A204.1 (cell line): ENCODE data around the gene AMFR.

Experiments used
- FAIRE-seq: peaks from 2 replicates; lab custom pipeline; 2012; peaks lifted over from hg19 to GRCh38; lab: Jason Lieb, UNC

Gene AMFR

GRCh38 chr16:56362706-56363105, 62.6 kb downstream of the AMFR start:
- no peak for FAIRE-seq

DNA sequence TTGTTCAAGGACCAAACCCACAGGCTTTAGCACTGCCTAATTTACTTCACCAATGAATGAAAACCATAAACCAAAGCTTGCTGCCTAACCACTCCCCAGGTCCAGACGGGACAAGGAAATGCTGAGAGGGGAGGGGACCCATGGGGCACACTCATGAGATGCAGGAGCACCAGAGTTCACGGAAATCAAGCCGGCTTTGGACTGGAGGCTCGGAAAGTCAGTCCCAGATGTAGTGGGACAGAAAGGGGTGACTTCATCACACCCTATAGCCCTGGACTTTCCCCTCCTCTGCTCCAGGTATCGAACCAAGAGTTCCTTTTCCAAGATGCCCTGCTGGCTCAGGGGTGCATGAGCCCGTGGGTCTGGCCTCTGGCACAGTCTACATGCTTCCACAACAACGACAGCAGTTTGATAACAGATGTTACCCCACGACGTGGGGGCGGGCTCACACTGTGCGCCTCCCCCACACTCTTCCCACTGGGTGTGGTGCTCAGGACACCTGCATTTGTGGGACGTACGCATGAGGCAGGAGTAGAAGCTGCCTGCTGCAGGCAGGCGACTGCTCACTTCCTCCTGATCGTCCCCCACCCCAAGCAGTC, 63.2 kb downstream of the AMFR start:
- FAIRE-seq, result no peak

- FAIRE-seq, result no peak
Observed at GRCh38 chr16:56360117-56361008, 65.0 kb downstream of the AMFR start.

- FAIRE-seq, result no peak
Observed at GRCh38 chr16:56357765-56358322, 67.5 kb downstream of the AMFR start.

- no peak for FAIRE-seq
Observed at GRCh38 chr16:56357241-56357764, 68.0 kb downstream of the AMFR start.

DNA sequence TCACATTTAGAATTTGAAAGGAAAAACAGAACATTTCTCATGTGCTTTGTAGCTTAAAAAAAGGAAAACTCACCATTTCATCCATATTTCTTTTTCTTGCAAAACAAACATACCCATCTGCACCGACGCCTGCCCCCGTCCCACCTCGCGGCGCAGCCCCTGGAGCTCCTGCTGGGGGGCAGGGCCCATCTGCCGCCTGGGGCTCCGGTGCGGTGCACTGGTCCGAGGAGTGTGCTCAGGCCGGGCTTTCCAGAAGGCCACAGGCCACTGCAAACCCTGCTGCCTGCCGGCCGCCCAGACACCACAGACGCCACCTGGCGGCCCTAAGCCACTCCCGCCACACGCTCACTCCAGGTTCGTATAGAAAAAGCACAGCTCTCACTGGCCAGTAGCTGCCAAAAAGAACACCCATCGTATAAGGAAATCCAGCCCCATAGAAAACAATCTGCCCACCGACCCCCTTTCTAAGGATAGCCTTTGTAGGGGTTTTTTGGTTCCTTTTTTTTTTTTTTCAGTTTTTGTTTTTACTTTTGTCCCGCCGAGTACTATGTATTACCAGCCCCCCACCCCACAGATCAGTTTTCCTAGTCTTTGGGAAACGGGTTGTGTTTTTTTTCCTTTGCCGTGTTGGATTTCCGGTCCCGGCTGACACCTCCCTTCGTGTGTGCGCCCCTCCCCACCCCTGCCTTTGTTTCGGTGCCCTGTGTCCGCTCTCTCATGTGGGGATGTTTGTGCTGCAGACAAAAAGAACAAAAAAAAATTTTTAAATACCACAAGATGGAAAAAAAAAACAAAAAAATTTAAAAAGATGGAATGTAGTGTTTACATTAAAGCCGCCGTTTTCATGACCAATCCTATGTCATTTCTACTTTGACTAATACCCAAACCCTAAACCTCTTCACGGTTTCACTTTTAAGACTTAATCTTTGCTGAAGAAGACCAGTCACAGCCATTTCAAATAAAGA, 68.8 kb downstream of the AMFR start:
- FAIRE-seq, result peak; percentile 34

DNA sequence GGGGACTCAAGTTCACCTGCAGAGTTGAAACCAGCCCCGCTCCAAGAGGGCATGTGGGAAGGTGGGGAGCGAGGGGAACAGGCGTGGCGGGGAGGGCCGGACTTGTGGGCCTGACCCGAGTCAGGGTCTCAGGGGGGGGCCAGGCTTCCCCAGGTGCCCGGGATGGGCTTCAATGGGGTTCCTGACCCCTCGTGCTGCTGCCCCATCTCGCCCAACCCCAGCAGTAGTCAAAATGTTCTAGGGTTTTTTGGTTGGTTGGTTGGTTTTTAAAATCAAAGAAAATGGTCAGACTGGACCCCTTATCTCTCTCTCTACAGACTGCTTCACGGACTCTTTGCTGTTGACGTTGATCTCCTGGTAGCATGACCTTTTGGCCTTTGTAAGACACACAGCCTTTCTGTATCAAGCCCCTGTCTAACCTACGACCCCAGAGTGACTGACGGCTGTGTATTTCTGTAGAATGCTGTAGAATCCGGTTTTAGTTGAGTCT, 69.5 kb downstream of the AMFR start:
- FAIRE-seq, result no peak

GRCh38 chr16:56355221-56355620, 70.1 kb downstream of the AMFR start:
- FAIRE-seq, result no peak

DNA sequence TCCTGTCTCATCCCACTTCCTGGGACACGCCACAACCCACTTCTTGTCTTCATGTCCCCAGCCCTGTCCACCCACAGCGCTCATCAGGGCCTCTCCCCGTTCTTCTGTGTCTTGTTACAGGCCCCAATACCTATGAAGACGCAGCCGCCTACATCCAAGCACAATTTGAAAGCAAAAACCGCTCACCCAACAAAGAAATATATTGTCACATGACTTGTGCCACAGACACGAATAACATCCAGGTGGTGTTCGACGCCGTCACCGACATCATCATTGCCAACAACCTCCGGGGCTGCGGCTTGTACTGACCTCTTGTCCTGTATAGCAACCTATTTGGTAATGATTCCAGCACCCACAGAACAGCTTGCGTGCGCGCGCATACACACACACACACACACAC, 70.6 kb downstream of the AMFR start:
- no peak for FAIRE-seq

DNA sequence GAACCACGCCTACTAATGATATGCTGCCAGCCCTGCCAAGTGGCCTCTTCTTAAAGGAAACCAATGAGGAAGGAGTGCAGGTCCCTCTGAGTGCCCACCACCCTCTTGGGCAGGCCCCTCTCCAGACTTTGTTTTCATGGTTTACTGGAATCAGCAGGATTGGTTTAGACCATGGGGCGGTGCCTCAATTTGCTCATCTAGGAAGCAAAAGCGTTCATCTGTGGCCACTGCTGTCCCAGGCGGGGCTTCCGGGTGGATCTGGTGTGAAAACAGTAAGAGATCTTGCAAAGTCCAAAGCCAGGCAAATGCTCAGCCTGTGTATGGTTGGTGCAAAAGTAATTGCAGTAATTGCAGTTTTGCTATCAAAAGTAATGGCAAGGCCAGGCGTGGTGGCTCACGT, 71.3 kb downstream of the AMFR start:
- FAIRE-seq, result no peak

DNA sequence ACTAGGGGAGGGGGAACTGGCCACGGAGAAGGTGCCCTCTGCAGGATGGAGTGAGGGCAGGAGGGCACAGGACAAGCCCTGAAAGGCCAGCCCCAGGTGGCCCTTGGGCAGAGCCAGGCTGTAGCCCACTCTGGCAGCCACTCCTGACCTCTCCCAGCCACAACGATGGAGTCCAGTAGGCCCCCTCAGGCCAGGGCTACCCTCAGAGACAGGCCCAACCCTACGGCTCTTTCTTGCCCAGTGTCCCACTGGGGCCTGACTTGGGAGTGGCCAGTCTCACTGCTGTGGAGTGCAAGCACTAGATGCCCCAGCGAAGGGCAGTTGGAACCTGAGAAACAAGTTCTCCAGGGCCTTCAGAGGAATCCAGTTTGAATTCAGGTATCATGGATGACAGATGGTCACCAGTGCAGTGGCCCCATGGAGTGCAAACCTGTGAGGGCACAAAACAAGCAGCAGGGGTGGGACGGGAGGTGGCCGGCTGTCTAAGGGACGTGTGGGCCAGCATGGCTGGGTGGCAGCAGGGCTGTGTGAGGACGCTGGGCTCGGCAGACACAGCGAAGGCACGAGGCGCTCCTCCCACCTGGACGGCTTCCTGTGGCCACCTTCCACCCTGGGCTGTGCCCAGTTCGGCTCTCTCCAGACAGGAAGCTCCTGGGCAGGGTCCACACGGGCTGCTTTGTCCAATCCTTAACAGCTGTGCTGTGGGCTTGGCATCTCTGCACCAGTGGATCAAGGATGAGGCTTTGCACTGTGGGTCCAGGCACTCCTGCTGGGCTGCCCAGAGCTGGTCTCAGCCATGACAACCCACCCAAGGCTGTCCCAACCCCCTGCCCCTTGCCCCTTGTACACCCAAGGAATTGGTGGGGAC, 72.1 kb downstream of the AMFR start:
- no peak for FAIRE-seq

- FAIRE-seq, result no peak
Observed at GRCh38 chr16:56352351-56353053, 72.8 kb downstream of the AMFR start.

DNA sequence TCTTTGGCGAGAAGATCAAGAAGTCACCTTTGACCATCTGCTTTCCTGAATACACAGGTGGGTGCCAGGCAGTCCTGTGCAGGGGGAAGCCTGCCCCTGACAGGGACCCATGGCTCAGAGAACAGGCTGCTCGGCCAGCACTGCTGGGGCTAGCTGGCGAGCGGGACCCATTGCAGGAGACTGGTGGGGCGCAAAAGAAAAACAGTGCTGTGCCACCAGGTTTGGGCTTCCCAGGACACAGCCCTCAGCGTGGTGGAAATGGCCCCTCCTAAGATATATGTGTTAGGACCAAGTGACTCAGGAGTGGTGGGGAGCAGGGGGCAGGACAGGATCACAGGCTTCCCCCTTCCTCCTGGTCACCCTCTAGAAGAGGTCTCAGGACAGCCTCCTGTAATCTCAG, 73.9 kb downstream of the AMFR start:
- no peak for FAIRE-seq

DNA sequence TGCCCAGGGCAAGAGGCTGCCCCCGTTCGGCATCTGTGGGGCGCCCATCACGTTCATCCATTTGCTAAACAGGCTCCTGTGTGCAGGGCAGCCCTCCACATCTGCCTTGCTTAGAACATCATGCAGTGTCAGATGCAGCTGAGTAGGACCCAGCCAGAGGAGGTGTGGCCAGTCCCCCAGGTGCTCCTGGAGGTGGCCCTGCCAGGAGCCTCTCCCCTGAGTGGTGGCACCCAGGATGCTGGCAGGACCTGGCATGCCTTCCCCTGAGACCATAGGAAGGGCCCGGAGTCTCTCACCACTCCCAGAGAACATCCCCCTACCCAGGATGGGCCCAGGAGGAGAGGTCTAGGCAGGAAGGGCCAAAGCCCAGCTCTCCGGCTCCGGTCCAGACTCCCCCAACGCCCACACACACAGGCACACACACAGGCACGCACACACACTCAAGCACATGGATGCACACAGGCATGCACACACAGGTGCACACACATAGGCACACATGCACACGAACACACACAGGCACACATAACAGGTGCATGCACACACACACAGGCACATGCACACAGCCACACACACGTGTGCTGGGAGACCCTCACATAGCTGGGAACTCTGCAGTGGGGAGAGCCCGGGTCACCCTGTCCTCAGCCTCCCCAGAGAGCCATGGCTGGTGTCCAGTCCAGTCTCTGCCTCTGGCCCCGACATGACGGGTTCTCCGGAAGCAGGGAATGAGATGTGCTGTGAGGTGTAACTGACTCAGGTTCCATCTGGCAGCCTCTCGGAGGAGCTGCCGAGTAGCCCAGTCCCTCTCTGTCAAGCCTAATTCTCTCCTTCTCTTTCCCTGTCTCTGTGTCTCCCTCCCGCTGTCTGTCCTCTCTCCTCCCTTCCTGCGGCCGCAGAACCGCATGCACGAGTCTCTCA, 74.6 kb downstream of the AMFR start:
- FAIRE-seq, result no peak

GRCh38 chr16:56349711-56350161, 75.6 kb downstream of the AMFR start:
- FAIRE-seq, result no peak

GRCh38 chr16:56349086-56349415, 76.3 kb downstream of the AMFR start:
- FAIRE-seq, result no peak

DNA sequence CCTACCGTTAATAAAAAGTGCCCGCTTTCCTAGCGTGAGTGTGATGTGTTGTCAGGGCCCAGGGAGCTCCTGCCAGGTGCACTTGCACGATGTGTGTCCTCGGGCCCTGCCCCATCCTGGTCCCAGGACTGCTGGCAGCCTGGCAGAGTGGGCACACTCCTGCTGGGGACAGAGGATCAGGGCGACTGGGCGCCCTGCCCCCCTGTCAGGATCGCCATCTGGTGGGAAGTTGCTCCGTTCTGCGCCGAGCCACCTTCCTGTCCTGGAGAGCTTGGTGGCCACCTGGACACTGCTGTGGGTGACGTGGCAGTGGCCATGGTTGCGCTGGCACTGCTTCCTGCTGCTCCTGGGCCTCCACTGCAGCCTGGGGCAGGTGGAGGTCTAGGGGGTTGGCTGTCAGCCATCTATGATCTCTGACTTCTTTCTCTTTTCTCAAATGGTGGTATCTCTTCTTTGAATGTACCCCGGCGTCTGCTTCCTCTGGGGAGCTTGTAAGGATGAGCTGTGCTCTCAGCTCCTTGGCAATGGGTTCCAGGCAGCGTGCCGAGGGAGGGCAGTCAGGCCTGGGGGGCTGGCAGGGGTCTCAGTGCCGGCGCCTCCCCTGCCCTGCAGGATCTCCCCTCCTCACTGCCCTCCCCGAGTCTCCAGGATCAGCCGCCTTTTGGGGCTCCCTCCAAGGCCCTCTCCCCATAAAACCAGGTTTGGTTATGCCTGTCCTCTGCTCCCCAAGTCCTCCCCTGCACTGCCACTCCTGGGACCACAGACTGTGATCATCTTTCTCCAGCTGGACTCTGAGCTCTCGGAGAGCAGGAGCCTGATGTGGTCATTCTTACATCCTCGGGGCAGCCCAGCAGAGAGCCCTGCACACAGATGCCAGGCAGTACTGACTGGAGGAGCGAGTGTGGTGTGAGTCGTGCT, 76.9 kb downstream of the AMFR start:
- no peak for FAIRE-seq

DNA sequence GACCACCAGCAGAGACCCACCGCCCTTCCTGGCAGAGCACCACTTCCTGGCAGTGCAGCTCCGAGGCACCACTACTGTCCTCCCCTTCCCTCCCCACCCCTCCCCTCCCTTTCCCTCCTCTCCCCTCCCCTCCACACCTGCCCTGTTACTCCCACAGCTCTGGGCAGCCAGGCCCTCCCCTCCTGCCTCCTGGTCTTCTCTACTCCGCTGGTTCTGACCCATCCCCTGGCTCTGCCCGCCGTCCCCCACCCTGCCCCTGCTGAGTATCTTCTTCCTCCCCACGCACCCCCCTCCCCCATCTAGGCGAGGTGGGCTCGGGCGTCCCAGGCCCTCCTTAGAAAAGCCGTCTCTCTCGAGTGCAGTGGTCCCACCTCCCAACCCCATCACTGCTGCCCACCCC, 77.7 kb downstream of the AMFR start:
- no peak for FAIRE-seq
